Activated effector memory CD4-positive, alpha-beta T cell treated with anti-CD3 and anti-CD28 coated beads, Interleukin-2, amount 50 U/mL, for 16 hours (primary cell): ENCODE data around the gene OR10A2.
"Not testable (repeated sequence)": the region's sequence is repeated elsewhere in the genome, so short reads cannot be mapped to it uniquely, and the experiment has no call there.

Experiments
- DNase-seq: peaks from one replicate; pipeline ENCODE4 v3.0.0-alpha.2; 2020

The OR10A2 gene, protein sequence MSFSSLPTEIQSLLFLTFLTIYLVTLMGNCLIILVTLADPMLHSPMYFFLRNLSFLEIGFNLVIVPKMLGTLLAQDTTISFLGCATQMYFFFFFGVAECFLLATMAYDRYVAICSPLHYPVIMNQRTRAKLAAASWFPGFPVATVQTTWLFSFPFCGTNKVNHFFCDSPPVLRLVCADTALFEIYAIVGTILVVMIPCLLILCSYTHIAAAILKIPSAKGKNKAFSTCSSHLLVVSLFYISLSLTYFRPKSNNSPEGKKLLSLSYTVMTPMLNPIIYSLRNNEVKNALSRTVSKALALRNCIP

DNA sequence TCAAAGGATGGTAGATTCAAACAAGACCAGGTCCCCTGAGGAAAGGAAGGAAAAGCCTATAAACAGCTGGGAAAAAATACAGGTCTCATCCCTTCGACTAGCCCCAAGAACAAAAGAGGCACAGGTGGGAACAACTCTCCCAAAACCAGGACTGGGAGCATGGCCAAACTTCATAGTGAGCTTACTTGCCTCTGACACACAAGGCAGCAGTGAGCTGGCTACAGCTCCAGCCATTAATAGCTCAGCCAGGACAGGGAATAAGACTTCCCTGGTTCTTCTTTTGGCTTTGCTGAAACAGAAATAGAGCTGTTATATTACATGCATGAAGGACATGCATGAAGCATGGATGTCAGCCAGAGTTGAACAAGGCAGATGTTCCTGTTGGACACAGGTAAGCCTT lies at the start of gene OR10A2:
Gene OR10A2 (plus strand): TSS at position 97 of the 400 bp plus-strand sequence. CDS start 6,698 bp downstream, outside the sequence.
- no peak for DNase-seq

DNA sequence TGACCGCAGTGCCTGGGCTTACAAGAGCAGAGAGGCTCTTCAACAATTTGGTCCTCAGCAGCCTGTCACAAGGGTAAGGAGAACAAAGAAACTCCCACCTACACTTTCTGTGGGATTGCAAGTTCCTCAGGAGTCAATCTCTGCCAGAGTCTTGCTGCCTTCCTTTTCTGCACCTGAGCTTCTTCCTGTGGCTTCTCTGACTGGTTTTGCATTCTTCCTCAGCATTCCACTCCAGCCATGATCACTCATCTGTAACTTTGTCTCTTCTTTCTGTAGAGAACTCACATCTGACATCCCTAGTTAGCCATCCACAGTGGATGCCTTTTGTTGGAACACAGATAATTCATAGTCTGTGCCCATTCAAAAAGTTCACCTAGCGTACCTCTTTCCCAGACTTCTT lies 49.2 kb upstream of the OR10A2 start:
- no peak for DNase-seq

DNA sequence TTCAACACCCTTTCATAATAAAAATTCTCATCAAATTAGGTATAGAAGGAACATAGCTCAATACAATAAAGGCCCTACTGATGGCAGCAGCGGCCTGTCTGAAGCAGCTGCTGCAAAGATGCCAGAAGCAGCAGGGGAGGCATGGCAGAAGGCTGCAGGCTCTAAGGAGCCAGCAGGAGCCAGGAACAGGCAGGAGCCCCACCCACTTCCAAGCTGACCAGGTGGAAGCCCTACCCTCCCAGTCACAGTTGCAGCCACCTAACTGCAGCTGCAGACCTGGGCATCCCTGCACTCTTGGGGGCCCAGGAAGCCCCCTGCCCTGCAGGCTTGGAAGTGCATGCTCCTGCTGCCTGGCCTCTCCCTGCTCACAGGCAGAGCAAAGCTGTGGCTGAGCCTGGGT lies 45.2 kb upstream of the OR10A2 start:
- DNase-seq, result no peak

DNA sequence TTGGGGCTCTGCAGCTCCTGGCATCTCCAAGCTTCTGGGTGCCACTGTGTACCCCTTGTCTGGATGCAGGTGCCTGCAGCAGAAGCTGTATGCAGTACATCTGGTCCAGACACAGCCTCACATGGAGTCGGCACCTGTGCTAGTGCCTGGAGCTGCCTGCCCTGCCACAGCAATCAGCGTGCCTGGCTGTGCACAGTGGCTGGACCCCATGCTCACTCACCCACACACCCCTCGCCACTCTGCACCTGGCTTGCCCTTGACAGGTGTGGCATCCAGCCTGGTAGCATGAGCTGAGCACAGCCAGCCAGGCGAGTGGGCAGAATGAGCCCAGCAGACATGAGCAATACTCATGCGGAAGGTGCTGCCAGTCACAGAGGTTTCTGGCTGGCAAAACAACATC lies 43.9 kb upstream of the OR10A2 start:
- no peak for DNase-seq

DNA sequence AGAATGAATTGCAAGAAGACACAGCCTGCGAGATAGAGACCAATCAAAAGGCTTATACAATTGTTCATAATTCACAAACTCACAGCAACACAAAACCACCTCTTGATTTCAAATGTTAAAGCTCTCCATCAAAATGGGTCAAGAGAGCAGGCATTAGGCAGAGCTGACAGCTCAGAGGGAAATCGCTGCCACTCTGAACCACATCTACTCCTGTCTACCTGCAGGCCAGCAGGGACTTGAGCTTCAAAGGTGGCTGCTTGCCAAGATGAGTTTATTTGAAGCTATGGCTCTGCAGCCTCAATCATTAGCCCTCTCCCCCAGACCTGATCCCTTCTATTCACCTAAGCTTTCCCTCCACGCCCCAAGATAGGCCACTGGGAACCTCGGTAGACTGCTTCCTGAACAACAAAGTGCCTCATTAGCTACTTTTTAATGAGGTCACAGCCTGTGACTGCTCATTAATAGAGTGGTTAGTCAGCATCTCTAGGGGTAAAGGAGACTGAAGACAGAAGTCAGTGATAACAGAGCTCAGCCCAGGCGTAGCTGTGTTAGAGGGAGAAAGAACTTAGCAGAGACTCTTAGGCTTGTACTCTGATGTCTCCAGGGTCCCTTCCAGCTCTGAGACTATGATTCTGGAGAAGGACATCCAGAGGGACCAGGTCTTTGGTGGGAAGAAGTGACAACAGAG lies 38.6 kb upstream of the OR10A2 start:
- no peak for DNase-seq

DNA sequence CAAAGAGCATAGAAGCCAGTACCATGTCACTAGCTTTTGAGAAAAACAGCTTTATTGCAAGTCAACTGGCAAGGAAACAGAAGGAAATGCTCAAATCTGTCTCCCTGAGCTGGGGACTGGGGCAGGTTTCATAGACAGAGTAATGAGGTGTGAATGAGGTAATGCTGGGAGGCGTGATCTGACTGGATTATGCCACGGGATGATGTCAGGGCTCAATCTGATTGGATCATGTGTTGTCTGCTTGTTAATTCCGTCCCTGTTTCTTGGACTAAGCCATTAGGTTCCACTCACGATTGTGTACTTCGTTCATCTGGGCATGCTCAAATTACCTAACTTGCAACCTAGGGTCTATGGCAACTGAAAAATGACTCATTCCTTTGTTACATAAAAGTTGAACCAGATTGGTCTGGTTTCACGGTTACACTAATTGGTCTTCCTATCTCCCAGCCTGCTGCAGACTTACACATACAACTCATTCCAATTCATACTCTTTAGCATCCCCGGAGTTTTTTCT lies 37.6 kb upstream of the OR10A2 start:
- DNase-seq, result no peak

DNA sequence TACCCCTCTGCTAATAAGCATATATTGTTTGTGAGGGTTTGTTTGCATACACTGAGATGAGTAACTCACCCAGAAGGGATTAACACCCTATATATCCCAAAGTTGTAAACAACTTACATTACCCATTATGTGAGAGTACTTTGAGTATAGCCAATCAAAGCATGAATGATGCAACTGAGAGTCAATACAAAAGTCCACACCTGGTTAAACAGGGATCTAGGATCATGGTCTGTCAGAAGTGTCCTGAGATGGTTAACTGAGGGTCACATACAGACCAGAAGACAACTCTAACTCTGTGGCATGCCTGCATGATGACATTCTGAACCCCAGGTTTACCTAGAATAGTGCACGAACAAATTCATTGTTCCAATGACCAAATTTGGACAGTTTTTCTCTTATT lies 34.8 kb upstream of the OR10A2 start:
- DNase-seq, result no peak

DNA sequence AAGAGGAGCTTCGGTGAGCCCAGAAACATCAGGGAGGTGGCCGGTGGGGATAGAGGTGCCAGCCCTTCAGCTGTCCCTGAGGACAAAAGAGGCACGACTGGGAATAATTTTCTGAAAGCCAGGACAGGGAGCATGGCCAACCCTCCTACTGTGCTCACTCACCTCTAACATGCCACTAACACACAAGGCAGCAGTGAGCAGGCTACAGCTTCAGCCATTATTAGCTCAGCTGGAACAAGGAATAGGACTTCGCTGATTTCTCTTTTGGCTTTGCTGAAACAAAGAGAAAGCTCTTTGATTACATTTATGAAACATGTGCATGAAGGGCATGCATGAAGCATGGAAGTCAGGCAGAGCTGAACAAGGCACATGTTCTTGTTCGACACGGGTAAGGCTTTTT lies 29.5 kb upstream of the OR10A2 start:
- DNase-seq, result no peak

DNA sequence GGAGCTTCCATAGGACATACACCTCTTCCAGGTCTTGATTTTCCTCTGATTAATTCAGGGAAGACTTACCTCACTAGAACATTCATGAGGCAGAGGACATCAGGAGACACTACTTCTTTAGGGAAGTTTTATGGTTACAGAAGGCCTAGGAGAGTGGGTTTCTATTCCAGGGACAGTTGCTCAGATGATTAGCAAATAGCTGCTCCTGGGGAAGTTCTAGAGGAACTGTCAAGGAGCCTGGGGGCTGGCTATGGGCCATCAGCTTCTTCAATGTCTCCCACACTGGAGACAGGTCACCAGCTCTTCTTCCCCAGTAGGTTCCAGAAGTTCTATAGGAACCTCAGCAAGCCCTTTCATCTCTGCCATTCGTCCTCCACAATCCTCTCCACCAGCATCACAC lies 28.8 kb upstream of the OR10A2 start:
- DNase-seq, result no peak

DNA sequence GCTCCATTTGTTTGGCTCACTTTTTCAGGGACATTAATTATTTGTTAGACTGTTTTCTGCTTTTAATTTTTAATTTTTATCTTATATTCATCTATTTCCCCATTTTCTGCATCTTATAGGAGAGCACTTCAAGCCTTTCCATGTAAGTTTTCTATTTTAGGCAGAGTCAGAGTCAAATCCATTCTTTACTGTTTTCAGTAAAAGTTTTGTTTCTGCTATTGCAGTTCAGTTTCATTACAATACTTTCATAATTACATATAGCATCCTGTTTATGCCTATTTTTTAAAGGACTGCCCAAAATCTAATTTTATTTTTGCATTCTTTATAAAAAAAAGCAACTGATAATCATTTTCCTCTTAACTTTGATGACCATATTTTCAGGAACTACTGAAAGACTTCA lies 21.2 kb upstream of the OR10A2 start:
- DNase-seq, result no peak

DNA sequence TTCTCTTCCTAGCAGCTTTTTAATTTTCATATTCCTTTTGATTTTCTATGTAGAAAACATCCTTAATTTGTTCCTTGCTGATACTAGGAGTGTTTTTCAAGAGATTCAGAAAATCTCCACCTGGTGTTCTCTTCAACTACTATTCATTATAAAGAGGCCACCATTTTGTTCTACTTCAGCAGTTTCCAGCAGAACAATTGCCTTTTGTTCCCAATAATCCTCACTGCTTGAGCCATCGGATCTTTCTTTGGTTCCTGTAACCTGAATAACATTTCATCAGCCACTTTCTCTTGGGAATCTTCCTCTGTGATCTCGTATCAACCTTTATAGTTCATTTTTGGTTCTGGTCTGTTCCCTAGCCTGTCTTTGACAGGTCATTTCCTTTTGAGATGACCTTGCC lies 19.2 kb upstream of the OR10A2 start:
- DNase-seq, result no peak

DNA sequence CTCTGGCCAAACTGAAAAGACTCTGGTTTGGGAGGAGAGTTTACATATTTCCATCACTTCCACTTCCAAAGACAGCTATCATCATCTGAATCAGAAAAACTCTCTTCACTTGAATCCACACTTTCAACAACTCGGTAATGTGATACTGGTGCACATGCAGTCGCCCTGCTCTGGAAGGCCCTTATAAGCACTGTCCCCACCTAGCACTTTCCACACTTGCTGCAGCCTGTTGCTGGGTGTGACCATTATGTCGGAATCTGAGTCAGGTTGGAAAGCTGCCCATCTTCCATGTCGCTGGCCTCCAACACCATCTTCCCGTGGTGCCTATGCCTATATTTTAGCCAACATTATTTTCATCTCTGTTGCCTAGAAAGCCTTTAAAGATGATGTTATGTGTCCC lies 18.5 kb upstream of the OR10A2 start:
- no peak for DNase-seq

DNA sequence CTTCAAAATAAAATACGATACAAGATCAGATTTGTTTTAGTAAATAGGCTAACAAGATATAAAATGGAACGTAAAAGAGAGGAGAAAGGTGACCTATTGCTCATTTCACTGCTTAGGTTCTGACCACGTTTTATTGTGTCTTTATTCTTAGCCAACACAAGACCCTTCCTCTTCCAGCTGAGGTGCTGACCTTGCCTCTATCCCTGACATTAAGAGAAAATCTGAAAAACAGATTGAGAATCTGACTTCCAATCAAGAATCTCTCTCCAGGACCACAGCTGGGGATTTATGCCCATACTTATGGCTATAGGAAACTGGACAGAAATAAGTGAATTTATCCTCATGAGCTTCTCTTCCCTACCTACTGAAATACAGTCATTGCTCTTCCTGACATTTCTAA lies 17.5 kb upstream of the OR10A2 start, which contains the start of gene OR10A5:
Gene OR10A5 (plus strand): TSS at position 301 of the 400 bp plus-strand sequence. CDS start 0 bp downstream, at position 301.
- DNase-seq, result no peak

DNA sequence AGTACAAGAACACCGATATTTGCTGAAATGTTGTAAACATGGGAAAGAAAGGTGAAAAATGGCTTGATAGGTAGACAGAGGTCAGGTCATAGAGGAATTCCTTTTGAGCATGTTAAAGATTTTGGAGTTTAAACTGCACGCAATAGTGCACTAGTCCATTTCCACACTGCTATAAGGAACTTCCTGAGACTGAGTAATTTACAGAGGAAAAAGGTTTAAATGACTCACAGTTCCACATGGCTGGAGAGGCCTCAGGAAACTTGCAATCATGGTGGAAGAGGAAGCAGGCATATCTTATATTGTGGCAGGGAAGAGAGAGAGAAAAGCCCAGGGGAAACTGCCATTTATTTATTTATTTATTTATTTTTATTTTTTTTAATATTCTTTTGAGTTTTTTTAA lies 12.3 kb upstream of the OR10A2 start:
- DNase-seq, result no peak

DNA sequence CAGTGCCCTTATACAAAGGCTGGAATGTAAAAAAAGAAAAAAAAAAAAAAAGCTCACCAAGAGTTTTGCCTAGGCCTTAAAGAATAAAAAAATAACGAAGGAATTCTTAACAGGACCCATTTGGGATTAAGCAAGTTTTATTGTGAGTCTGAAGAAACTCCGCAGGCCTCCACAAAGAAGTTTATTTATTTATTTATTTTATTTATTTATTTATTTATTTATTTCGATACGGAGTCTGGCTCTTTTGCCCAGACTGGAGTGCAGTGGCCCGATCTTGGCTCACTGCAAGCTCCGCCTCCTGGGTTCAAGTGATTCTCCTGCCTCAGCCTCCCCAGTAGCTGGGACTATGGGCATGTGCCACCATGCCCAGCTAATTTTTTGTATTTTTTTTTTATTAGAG lies 8.1 kb upstream of the OR10A2 start:
- not testable (repeated sequence) for DNase-seq

DNA sequence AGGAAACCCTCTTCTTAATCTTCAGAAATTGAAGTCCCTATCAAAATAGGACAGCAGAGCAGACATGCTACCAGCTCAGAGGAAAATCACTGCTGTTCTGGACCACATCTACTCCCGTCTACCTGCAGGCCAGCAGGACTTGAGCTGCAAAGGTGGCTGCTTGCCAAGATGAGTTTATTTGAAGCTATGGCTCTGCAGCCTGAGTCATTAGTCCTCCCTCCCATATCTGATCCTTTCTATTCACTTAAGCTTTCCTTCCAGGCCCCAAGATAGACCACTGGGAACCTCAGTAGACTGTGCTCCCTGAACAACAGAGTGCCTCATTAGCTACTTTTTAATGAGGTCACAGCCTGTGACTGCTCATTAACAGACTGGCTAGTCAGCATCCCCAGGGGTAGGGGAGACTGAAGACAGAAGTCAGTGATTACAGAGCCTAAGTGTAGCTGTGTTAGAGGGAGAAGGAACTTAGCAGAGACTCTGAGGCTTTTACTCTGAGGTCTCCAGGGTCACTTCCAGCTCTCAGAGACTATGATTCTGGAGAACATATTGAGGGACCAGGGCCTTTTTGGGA lies 6.8 kb upstream of the OR10A2 start:
- no peak for DNase-seq

DNA sequence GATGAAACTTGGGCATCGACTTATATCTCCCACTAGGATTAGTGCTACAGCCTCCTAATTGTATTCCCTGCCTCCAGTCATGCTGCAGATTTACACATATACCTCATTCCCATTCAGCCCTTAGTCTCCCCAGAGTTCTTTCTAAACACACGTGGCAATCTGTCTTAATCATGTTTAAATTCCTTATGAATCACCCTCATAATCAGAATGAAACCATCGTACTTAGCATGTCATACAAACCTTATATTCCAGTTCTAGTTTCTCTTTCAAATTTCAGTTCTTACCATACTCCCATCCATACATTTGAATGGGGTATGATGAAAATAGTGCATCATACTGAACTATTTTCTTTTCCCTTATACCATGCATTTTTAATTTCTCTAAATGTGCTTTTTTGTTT lies 6.0 kb upstream of the OR10A2 start:
- DNase-seq, result no peak

DNA sequence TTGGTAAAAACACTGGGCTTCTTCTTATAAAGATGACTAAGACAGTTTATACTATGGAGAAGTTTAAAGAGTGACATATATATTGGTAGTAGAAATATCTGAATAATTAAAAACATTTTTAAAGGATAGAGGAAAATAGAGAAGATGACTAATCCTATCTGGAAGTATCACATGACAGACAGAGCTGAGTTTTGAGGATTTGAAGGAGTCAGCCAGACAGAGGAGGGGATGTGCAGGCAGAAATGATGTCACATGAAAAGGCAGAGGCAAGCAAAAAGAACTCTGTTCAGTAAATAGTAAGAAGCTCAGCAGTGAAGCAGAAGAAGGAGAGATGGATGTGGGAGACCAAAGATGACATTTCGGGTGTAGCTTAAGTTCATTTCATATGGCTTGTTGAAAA lies 1.6 kb downstream of the OR10A2 start:
- no peak for DNase-seq

DNA sequence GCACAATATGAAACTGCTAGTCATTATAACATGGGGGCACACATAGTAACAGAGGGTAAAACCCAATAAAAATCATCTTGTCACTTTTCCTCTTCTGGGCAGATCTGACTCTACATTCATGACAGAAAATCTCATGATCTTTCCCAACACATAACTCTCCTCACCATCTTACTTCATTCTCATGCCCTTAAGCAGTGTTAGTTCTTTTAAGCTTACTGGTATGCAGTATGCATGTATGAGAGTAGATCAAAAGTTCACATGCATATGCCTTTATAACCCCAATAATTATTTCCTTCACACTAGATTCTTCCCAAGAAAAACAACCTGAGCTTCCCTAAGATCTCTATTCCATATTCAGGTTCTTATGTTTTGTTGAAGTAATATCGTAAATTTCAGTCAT lies 8.4 kb downstream of the OR10A2 start:
- DNase-seq, result no peak

DNA sequence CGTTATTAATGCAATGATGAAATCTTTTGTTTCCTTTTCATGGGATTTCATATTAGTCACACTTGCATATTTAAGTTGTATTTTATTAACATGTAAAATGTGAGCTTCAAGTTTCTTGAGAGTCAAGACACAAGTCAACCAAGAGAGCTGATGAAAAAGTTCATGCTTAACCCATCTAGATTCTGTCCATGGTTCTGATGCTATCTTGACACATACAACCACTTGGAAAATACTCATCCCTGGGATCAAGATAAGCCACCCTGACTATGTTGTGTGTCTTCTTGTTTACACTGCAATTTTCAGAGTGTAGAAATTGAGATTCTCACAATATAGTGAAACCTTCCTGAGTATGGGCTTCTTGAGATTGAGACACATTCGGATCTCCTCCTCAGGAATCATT lies 12.9 kb downstream of the OR10A2 start:
- DNase-seq, result no peak

DNA sequence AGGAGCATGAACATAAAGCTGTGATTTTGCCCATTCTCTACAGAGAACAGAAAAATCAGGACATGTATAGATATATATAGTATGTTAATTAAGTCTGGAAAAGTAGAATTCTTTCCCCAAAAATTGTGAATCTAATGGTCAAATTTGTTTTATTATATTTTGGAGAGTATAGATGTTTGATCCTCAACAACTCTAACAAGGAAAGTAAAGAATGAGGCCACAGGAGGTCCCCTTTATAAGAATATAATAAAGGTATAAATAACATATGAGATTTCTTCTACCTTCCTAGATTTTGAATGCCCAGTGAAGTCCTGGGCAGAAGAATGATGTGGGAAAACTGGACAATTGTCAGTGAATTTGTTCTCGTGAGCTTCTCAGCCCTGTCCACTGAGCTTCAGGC lies 13.5 kb downstream of the OR10A2 start, which contains the start of gene OR10A4:
Gene OR10A4 (plus strand): TSS at position 301 of the 400 bp plus-strand sequence. CDS start 23 bp downstream, at position 324.
- no peak for DNase-seq

DNA sequence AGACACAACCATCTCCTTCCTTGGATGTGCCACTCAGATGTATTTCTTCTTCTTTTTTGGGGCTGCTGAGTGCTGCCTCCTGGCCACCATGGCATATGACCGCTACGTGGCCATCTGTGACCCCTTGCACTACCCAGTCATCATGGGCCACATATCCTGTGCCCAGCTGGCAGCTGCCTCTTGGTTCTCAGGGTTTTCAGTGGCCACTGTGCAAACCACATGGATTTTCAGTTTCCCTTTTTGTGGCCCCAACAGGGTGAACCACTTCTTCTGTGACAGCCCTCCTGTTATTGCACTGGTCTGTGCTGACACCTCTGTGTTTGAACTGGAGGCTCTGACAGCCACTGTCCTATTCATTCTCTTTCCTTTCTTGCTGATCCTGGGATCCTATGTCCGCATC lies 14.1 kb downstream of the OR10A2 start:
- no peak for DNase-seq

DNA sequence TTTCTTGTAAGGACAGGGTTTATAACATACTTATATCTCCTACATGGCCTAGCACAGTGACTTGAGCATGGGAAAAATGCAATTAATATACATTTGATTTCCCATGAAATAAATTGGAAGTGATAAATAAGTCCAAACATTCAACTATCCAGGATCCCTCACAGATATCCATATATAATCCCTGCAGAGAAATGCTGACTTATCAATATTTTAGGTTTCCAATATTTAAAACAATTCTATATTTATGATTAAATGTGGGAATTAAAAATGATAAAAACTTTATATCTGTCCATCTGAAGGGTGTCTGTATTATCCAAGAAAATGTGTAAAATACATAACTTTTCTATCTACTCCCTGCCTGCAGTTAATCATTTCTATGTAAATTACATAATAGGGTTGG lies 19.9 kb downstream of the OR10A2 start:
- DNase-seq, result no peak

DNA sequence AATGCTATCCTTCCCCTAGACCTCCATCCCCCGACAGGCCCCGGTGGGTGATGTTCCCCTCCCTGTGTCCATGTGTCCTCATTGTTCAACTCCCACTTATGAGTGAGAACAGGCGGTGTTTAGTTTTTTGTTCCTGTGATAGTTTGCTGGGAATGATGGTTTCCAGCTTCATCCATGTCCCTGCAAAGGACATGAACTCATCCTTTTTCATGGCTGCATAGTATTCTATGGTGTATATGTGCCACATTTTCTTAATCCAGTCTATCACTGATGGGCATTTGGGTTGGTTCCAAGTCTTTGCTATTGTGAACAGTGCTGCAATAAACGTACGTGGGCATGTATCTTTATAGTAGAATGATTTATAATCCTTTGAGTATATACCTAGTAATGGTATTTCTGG lies 24.9 kb downstream of the OR10A2 start:
- not testable (repeated sequence) for DNase-seq
